ENCODE measurements around the gene HIVEP3. TPM values are rescaled to one million over a fixed set of nuclear protein-coding genes. Genes with fewer than 3 reads are reported as not detected.

Gene HIVEP3
- total and polyA plus RNA-seq, 2 of the 13 experiments (the other 11 are each of a cell fraction or from before 2014, with no cell fraction given): 0.05 TPM; not detected in 1

DNA sequence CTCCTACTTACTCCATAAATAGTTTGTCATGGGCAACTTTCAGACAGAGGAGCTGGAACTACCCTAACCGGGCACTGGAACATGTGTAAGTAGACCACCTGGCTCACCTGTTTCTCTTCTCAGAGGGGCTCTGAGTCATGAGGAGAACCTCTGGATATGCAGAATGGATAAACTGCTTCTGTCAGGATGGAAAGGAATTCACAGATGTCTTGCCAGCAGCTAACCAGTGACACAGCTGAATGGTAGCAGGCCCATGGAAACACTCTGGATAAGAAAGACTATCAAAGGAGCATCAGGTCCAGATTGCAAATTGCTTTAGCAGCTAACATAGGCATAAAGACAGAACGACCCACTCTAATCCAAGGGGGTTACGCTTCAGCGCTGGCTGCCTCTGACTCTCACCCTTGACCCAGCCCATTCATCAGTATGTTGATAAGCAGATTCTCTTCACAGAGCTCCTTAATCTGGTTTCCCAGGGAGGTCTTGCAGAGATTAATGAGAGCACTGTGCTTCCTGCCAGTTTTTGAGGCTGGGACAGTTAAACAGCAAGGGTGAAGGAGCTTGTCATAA, 54.2 kb downstream of the HIVEP3 start:
- FAIRE-seq (no peak), ATAC-seq (no peak), DNase-seq (ENCODE audit: low spot score) (no peak)
- no peaks in the 10 kb centered on the region for H3K79me2 ChIP-seq (ENCODE audit: insufficient read depth, low read length)
- no peak overlapping the region for H3K9ac ChIP-seq (ENCODE audit: insufficient read depth, low read depth, low read length)
- BruUV-seq (replicated peaks): no TSS peak
- no peaks in the 10 kb centered on the region for H3K4me1 ChIP-seq (ENCODE audit: insufficient read depth, low read length)
- H2AFZ ChIP-seq (ENCODE audit: low read length): no peak overlapping the region
- ChIA-PET CTCF (ENCODE audit: low intra/inter-chr PET ratio, low total read pairs) (no interaction called here), POLR2A (no interaction called here)
- no peaks in the 10 kb centered on the region for H3K36me3 ChIP-seq (replicated peaks in 1 of 2; ENCODE audit: control insufficient read depth in 1 of 2, insufficient read depth in 2 of 2, low read length in 2 of 2)
- no peak overlapping the region for H3K4me2 ChIP-seq (ENCODE audit: low read depth, low read length)
- in situ Hi-C loops (cut with HindIII; ENCODE audit: extremely low pct_ligation_motif_present, low pct_unique_long_range_greater_than_20kb) (no loop called here), intact Hi-C loops (cut with micrococcal nuclease; ENCODE audit: unreplicated experiment) (no loop called here)
- TF ChIP-seq POLR2AphosphoS2 (IDR thresholded peaks at IDR 0.05; ENCODE audit: low read depth, low read length): no peak
- TF ChIP-seq ZBTB21 (CRISPR knock-in tag; IDR thresholded peaks at IDR 0.05): no peak
- TF ChIP-seq SETDB1 (CRISPR knock-in tag; IDR thresholded peaks at IDR 0.05; ENCODE audit: borderline replicate concordance): no peak
- no peak for TF ChIP-seq THAP7 (CRISPR knock-in tag; IDR thresholded peaks at IDR 0.05)
- TF ChIP-seq HOXD1 (CRISPR knock-in tag; IDR thresholded peaks at IDR 0.05): no peak
- no peak for TF ChIP-seq ZNF616 (CRISPR knock-in tag; IDR thresholded peaks at IDR 0.05; ENCODE audit: low read depth)
- TF ChIP-seq NFRKB (IDR thresholded peaks at IDR 0.05): no peak
- no peak for TF ChIP-seq ZNF777 (CRISPR knock-in tag; IDR thresholded peaks at IDR 0.05)
- TF ChIP-seq NFKBIZ (CRISPR knock-in tag; IDR thresholded peaks at IDR 0.05): no peak
- no peak for TF ChIP-seq NFAT5 (CRISPR knock-in tag; IDR thresholded peaks at IDR 0.05)
- no peaks in the 10 kb centered on the region for H4K20me1 ChIP-seq (ENCODE audit: insufficient read depth, low read length)
- peaks cover 0 to 5% of the 10 kb centered on the region in 2 experiments; a peak in 2 of 5 replicates for H3K27me3 ChIP-seq (ENCODE audit: control insufficient read depth in 1 of 2, insufficient read depth in 2 of 2, low read length in 2 of 2)
- H3K4me3 ChIP-seq (replicated peaks in 1 of 3; ENCODE audit: insufficient read depth in 1 of 3, low read depth in 2 of 3, low read length in 3 of 3): no peak overlapping the region
- no peaks in the 10 kb centered on the region for H3K9me3 ChIP-seq (ENCODE audit: low read length)
- WGBS (ENCODE audit: low lambda C conversion rate): 52% methylated on average over 4 of the region's 4 CpGs
- no peak overlapping the region for H3K27ac ChIP-seq (ENCODE audit: extremely low read length, insufficient read depth, low read length)

Measured in HepG2 (cell line).